Measurements from ENCODE around the gene SPCS2.
"Not testable (repeated sequence)": the region's sequence is repeated elsewhere in the genome, so short reads cannot be mapped to it uniquely, and the experiment has no call there.

Gene SPCS2

GRCh38 chr11:75004215-75004614 is 55.1 kb downstream of the SPCS2 start:
- DNase-seq = no peak

- DNase-seq = no peak
Measured at GRCh38 chr11:75011357-75011756, 62.3 kb downstream of the SPCS2 start.

GRCh38 chr11:75011872-75012271 is 62.8 kb downstream of the SPCS2 start:
- DNase-seq = no peak

GRCh38 chr11:75013051-75013450 is 64.0 kb downstream of the SPCS2 start:
- DNase-seq = no peak

- no peak for DNase-seq
Measured at GRCh38 chr11:75014129-75014528, 65.1 kb downstream of the SPCS2 start.

- DNase-seq = not testable (repeated sequence)
Measured at GRCh38 chr11:75019200-75019599, 70.1 kb downstream of the SPCS2 start.

- not testable (repeated sequence) for DNase-seq
Measured at GRCh38 chr11:75020328-75020727, 71.3 kb downstream of the SPCS2 start.

GRCh38 chr11:75022296-75022695 is 73.2 kb downstream of the SPCS2 start:
- no peak for DNase-seq

- DNase-seq = peak; percentile 63
Measured at GRCh38 chr11:75022759-75023396, 73.8 kb downstream of the SPCS2 start.

GRCh38 chr11:75023446-75024067 is 74.5 kb downstream of the SPCS2 start:
- DNase-seq = no peak

- DNase-seq = no peak
Measured at GRCh38 chr11:75024068-75024449, 75.0 kb downstream of the SPCS2 start.

GRCh38 chr11:75024764-75025211 is 75.7 kb downstream of the SPCS2 start:
- no peak for DNase-seq

- DNase-seq = no peak
Measured at GRCh38 chr11:75025561-75025960, 76.5 kb downstream of the SPCS2 start.

GRCh38 chr11:75028321-75028720 is 79.3 kb downstream of the SPCS2 start:
- DNase-seq = no peak

Measured in NCI-H1105 (cell line).